Subcutaneous adipose tissue (tissue), 4 donors: Measurements from ENCODE around the gene LARP6. TPM values are rescaled to one million over a fixed set of nuclear protein-coding genes. Genes with fewer than 3 reads are reported as not detected.

Experiments
- CTCF ChIP-seq: fragments of 450-650 bp; IDR thresholded peaks from one replicate; pipeline ENCODE4 v1.5.1; 2016; ENCODE audit warnings: low read depth, mild to moderate bottlenecking, control low read depth, antibody characterized with exemption, moderate library complexity
- total RNA-seq, 4 donors: library from RNA; depleted of rRNA; stranded (reverse); fragments of >200 nt; gene quantifications; one replicate each; pipeline ENCODE4 v1.1.0, GENCODE V29; 2016

Gene LARP6
- total RNA-seq, 4 donors from 2014 or later, result 42.9 to 139 (median 61.2) TPM

DNA sequence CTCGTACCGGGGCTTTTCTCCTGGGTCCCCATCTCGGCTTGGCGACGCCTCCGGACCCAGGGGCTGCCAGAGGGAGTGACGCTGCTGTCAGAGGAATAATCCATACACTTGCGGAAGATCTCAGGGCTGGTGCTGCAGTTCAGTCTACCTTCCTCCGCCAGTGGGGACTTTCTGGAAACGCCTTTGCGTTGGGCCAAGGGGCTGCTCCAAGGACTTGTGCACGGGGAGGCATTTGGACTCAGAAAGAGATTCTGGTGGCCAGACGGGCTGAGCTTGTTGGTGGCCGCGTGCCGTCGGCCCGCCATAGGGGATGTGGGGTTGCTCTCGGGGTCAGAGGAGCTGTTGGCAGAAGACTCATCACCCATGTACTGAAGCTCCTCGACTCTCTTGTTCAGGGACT is 21.8 kb downstream of the LARP6 start:
- no peak for TF ChIP-seq CTCF

GRCh38 chr15:70831094-70831911 is 22.7 kb downstream of the LARP6 start:
- no peak for TF ChIP-seq CTCF

GRCh38 chr15:70830615-70831014 is 23.3 kb downstream of the LARP6 start:
- TF ChIP-seq CTCF, result no peak

- no peak for TF ChIP-seq CTCF
Observed at GRCh38 chr15:70829371-70830166, 24.4 kb downstream of the LARP6 start.

DNA sequence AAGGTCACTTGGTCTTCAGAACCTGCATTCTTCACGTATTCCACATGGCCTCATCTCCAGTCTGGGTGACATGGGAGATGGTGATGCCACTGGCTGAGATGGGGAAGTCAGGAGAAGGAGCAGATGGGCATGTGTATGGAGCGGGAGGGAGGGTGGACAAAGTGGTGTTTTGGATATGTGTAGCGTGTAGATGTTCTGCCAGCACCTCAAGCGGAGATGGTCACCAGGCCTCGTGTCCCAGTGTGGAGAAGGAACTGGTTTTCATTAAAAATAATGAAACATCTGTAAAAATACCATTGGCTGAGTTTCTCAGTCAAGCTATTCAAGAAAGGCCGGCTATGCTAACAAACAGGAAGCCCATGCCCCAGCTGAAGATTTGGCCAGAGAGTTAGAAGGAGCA is 26.2 kb downstream of the LARP6 start:
- TF ChIP-seq CTCF, result no peak

DNA sequence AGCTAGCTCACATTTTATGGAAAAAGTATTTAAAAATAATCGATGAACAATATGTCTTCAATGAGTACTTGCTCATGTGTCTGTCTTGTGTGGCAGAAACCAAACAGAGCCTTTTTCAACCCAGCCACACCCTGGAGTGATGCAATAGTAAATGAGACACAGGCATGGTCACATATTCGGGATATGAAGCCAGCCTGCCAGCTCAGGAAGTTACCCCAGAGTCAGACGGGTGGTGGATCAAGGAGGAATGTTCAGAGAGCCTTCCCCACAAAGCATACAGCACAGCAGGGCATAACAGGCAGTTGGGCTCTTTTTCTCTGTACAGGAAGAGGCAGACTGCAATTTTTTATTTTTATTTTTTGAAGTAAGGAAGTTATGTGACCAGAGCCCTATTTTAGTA is 27.3 kb downstream of the LARP6 start:
- TF ChIP-seq CTCF, result no peak

DNA sequence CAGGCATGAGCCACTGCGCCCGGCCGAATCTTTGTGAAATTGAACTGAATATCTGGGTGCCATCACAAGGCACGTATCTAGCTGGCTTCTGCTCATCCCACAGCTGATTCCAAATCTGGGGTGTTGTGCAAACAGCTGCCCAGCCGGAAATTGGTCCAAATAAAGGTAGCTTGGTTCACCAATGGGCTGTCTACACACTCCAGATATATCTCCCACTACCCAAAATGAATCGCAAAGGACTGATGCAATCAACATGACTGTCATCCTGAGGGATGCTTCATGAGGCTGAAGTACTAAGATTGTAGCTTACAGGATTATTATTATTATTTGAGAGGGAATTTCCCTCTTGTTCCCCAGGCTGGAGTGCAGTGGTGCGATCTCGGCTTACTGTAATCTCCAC is 28.1 kb downstream of the LARP6 start:
- TF ChIP-seq CTCF, result no peak
